ENCODE measurements around the gene ACP7. TPM values are rescaled to one million over a fixed set of nuclear protein-coding genes. Genes with fewer than 3 reads are reported as not detected.

ACP7 gene
- total and polyA plus RNA-seq, 2 donors (not counting 1 experiment from before 2014, with no cell fraction given) = not detected

DNA sequence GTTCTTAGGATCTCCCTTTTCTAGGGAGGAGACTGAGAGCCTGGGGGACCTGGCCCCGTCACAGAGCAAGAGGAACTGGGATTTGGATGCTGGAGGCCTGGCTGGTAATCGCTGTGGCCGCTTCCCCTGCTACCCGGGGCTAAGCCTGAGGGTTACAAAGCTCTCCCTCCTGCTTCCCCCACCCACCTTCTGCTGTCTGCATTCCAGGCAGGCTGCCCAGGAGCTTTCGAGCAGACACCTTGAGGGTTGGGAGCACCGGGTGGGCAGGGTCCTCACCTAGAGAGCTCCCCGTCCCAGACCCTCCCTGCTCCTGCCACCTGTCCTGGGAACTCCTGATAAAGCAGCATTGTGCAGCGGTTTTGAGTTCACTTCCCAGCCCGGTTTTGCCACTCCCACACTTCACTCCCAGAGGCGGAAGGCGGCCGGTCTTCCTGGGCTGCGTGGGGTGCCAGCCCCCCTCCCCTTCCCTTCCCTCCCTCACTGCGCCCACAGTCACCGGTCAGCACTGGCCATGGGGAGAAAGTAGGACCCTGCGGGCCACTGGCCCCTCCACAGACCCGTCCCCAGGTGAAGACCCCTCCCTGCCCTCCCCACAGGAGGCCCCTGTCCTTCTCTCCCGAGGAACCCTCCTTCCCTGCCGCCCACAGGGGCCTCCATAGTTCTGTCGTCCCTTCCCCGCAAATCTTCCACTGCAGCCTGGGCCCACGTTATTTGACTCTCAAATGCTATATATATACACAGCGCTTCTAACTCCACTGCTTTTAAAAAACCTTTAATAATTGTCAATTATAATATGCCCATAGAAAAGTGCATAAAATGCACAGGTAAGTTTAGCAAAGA lies 49.5 kb downstream of the ACP7 start:
- H4K20me1 ChIP-seq (ENCODE audit: control insufficient read depth, extremely low read depth, insufficient read depth, low read length) = no peaks in the 10 kb centered on the region
- H3K79me2 ChIP-seq (ENCODE audit: control insufficient read depth, insufficient read depth, low read length) = peaks cover 75% of the 10 kb centered on the region
- H3K9ac ChIP-seq (ENCODE audit: insufficient read depth, low read length) = no peak overlapping the region

DNA sequence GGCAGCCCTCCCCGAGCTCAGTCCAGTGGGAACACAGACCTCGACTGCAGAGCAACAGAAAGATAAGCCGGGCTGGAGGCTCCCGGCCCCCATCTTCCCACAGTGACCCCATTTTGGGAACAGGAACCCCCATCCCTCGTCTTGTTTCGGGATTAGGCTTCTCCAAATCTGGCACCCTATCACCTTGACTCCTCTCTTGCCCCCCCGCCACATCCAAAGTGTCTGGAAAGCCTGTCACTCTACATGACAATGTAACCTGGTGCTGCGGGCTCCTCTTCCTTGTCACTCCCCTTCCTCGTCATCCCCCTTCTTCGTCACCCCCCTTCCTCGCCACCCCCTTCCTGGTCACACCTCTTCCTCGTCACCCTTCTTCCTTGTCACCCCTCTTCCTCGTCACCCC lies 51.5 kb downstream of the ACP7 start:
- Histone ChIP-seq H2AFZ (ENCODE audit: low read length) (no peak overlapping the region), H4K20me1 (ENCODE audit: control insufficient read depth, extremely low read depth, insufficient read depth, low read length) (no peaks in the 10 kb centered on the region), H3K27ac (ENCODE audit: insufficient read depth, low read length) (no peak overlapping the region), H3K79me2 (ENCODE audit: control insufficient read depth, insufficient read depth, low read length) (peaks cover 78% of the 10 kb centered on the region), H3K36me3 (ENCODE audit: control insufficient read depth, insufficient read depth, low read length) (no peaks in the 10 kb centered on the region), H3K9me3 (ENCODE audit: control insufficient read depth, insufficient read depth, low read depth, low read length) (no peaks in the 10 kb centered on the region), H3K4me3 (replicated peaks in 1 of 4; ENCODE audit: control extremely low read depth in 1 of 4, insufficient read depth in 1 of 4, low read depth in 3 of 4, low read length in 4 of 4) (no peak overlapping the region), H3K4me2 (ENCODE audit: extremely low read depth, insufficient read depth, low read length) (no peak overlapping the region), H3K27me3 (ENCODE audit: control insufficient read depth, insufficient read depth, low read length) (no peaks in the 10 kb centered on the region), H3K9ac (ENCODE audit: insufficient read depth, low read length) (no peak overlapping the region), H3K4me1 (ENCODE audit: control insufficient read depth, extremely low read depth, insufficient read depth, low read length) (peaks cover 5% of the 10 kb centered on the region)
- TF ChIP-seq, protein P1, sequence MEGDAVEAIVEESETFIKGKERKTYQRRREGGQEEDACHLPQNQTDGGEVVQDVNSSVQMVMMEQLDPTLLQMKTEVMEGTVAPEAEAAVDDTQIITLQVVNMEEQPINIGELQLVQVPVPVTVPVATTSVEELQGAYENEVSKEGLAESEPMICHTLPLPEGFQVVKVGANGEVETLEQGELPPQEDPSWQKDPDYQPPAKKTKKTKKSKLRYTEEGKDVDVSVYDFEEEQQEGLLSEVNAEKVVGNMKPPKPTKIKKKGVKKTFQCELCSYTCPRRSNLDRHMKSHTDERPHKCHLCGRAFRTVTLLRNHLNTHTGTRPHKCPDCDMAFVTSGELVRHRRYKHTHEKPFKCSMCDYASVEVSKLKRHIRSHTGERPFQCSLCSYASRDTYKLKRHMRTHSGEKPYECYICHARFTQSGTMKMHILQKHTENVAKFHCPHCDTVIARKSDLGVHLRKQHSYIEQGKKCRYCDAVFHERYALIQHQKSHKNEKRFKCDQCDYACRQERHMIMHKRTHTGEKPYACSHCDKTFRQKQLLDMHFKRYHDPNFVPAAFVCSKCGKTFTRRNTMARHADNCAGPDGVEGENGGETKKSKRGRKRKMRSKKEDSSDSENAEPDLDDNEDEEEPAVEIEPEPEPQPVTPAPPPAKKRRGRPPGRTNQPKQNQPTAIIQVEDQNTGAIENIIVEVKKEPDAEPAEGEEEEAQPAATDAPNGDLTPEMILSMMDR (conservative IDR thresholded peaks at IDR 0.05 in 1 of 2, IDR thresholded peaks at IDR 0.05 in 1 of 2; ENCODE audit: low read depth in 1 of 2, low read length in 2 of 2) = no peak
- no peak for TF ChIP-seq EZH2 (IDR thresholded peaks at IDR 0.05; ENCODE audit: low read length, missing control alignments)
- DNase-seq (ENCODE audit: low read depth in 2 of 2) = no peak

More for the DNA sequence above, 49.5 kb downstream of the ACP7 start:
- no peak for DNase-seq (ENCODE audit: low read depth in 2 of 2)
- Histone ChIP-seq H2AFZ (ENCODE audit: low read length) (no peak overlapping the region), H3K27me3 (ENCODE audit: control insufficient read depth, insufficient read depth, low read length) (no peaks in the 10 kb centered on the region), H3K4me2 (ENCODE audit: extremely low read depth, insufficient read depth, low read length) (no peak overlapping the region), H3K27ac (ENCODE audit: insufficient read depth, low read length) (no peak overlapping the region), H3K4me1 (ENCODE audit: control insufficient read depth, extremely low read depth, insufficient read depth, low read length) (peaks cover 5% of the 10 kb centered on the region), H3K9me3 (ENCODE audit: control insufficient read depth, insufficient read depth, low read depth, low read length) (no peaks in the 10 kb centered on the region), H3K36me3 (ENCODE audit: control insufficient read depth, insufficient read depth, low read length) (no peaks in the 10 kb centered on the region), H3K4me3 (replicated peaks in 1 of 4; ENCODE audit: control extremely low read depth in 1 of 4, insufficient read depth in 1 of 4, low read depth in 3 of 4, low read length in 4 of 4) (no peak overlapping the region)
- TF ChIP-seq EZH2 (IDR thresholded peaks at IDR 0.05; ENCODE audit: low read length, missing control alignments) = no peak
- TF ChIP-seq, protein P1 (conservative IDR thresholded peaks at IDR 0.05 in 1 of 2, IDR thresholded peaks at IDR 0.05 in 1 of 2; ENCODE audit: low read depth in 1 of 2, low read length in 2 of 2) = no peak

DNA sequence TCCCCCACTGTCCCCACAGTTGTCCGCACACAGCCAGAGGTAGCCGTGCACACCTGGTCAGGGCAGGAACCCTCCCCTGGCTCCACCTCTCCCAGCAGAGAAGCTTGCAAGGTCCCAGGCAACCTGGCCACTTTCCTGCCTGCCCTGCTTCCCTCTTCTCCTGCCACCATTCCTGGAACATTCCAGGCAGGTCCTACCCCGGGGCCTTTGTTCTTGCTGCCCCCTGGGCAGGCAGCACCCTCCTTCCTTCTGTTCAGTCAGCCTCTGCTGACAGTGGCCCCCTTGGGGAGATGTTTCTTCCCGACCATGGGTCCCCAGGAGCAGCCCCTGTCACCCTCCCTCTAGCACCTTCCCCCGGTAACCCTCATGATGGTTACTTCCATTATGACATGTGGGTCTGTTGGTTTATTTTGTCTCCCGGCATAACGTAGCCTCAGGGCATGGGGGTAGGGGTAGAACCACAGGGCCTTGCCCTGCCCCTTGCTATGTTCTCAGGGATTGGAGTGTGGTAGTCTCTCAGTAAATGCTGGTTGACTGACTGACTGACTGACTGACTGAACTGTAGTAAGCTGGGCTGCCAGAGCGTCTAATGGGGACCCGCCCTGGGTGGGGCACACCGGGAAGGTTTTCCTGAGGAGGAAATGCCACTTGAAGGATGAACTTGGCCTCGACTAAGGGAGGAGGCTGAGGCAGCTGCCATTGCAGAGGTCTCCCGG lies 52.2 kb downstream of the ACP7 start:
- H3K4me3 ChIP-seq (replicated peaks in 1 of 4; ENCODE audit: control extremely low read depth in 1 of 4, insufficient read depth in 1 of 4, low read depth in 3 of 4, low read length in 4 of 4) = no peak overlapping the region
- no peaks in the 10 kb centered on the region for H4K20me1 ChIP-seq (ENCODE audit: control insufficient read depth, extremely low read depth, insufficient read depth, low read length)
- H3K4me2 ChIP-seq (ENCODE audit: extremely low read depth, insufficient read depth, low read length) = no peak overlapping the region
- H2AFZ ChIP-seq (ENCODE audit: low read length) = no peak overlapping the region
- H3K79me2 ChIP-seq (ENCODE audit: control insufficient read depth, insufficient read depth, low read length) = peaks cover 73% of the 10 kb centered on the region
- no peak overlapping the region for H3K9ac ChIP-seq (ENCODE audit: insufficient read depth, low read length)
- H3K36me3 ChIP-seq (ENCODE audit: control insufficient read depth, insufficient read depth, low read length) = no peaks in the 10 kb centered on the region
- TF ChIP-seq EZH2 (IDR thresholded peaks at IDR 0.05; ENCODE audit: low read length, missing control alignments) = no peak
- TF ChIP-seq, protein P1 (conservative IDR thresholded peaks at IDR 0.05 in 1 of 2, IDR thresholded peaks at IDR 0.05 in 1 of 2; ENCODE audit: low read depth in 1 of 2, low read length in 2 of 2) = no peak
- no peaks in the 10 kb centered on the region for H3K27me3 ChIP-seq (ENCODE audit: control insufficient read depth, insufficient read depth, low read length)
- H3K27ac ChIP-seq (ENCODE audit: insufficient read depth, low read length) = no peak overlapping the region
- no peaks in the 10 kb centered on the region for H3K9me3 ChIP-seq (ENCODE audit: control insufficient read depth, insufficient read depth, low read depth, low read length)
- H3K4me1 ChIP-seq (ENCODE audit: control insufficient read depth, extremely low read depth, insufficient read depth, low read length) = no peaks in the 10 kb centered on the region
- no peak for DNase-seq (ENCODE audit: low read depth in 2 of 2)

Data from fibroblast of lung (primary cell).